SU-DHL-6 (cell line): Measurements from ENCODE around the gene SLC8A2.
"Not testable (repeated sequence)": the region's sequence is repeated elsewhere in the genome, so short reads cannot be mapped to it uniquely, and the experiment has no call there.

Source experiments
- H2AFZ ChIP-seq: fragments of 200-600 bp; sonication (generic); 2 replicates; pipeline ENCODE4 v1.6.1; 2014; ENCODE audit warnings: low read depth, mild to moderate bottlenecking, moderate library complexity, mixed read lengths, antibody characterized with exemption, low read length; ENCODE audit not compliant: severe bottlenecking
- H3F3A ChIP-seq: fragments of 200-600 bp; shearing (Covaris generic); 2 replicates; pipeline ENCODE4 v1.6.0; 2016; ENCODE audit warnings: antibody characterized with exemption, mild to moderate bottlenecking; ENCODE audit not compliant: insufficient read depth
- H3K27ac ChIP-seq: fragments of 200-600 bp; sonication (generic); 2 replicates; pipeline ENCODE4 v1.5.1; 2016; ENCODE audit warnings: low read depth, mild to moderate bottlenecking, low read length, moderate library complexity, mixed read lengths
- H3K27me3 ChIP-seq: fragments of 200-600 bp; sonication (generic), shearing (Covaris generic); 2 replicates; pipeline ENCODE4 v1.6.0; 2014; ENCODE audit warnings: mild to moderate bottlenecking, low read length
- H3K36me3 ChIP-seq: fragments of 200-600 bp; sonication (generic); 2 replicates; pipeline ENCODE4 v1.6.1; 2014; ENCODE audit warnings: mild to moderate bottlenecking, low read length, mixed read lengths
- H3K4me2 ChIP-seq: fragments of 300-600, 200-600 bp; shearing (Covaris generic), sonication (generic); 2 replicates; pipeline ENCODE4 v1.6.0; 2014; ENCODE audit warnings: low read length, low read depth, mild to moderate bottlenecking; ENCODE audit not compliant: poor library complexity, severe bottlenecking
- H3K4me3 ChIP-seq: fragments of 200-600 bp; sonication (generic); 2 replicates; pipeline ENCODE4 v1.5.1; 2014; ENCODE audit warnings: antibody characterized with exemption, low read length, mild to moderate bottlenecking, mixed read lengths; ENCODE audit not compliant: insufficient read depth, poor library complexity, severe bottlenecking
- H3K79me2 ChIP-seq: fragments of 200-600 bp; sonication (generic); 2 replicates; pipeline ENCODE4 v1.6.1; 2014; ENCODE audit warnings: mild to moderate bottlenecking, low read length, moderate library complexity; ENCODE audit not compliant: insufficient read depth
- H3K9ac ChIP-seq: fragments of 200-600 bp; sonication (generic); 2 replicates; pipeline ENCODE4 v1.7.0; 2014; ENCODE audit warnings: mild to moderate bottlenecking, low read length
- H3K9me2 ChIP-seq: fragments of 200-600 bp; sonication (generic); replicated peaks from 2 replicates; pipeline ENCODE4 v1.6.1; 2014; ENCODE audit warnings: low read length; ENCODE audit not compliant: insufficient read depth
- H3K9me3 ChIP-seq: fragments of 200-600 bp; sonication (generic); 2 replicates; pipeline ENCODE4 v1.6.1; 2014; ENCODE audit warnings: low read length, mixed read lengths; ENCODE audit not compliant: insufficient read depth
- H4K20me1 ChIP-seq: fragments of 200-600 bp; sonication (generic); 2 replicates; pipeline ENCODE4 v1.6.1; 2014; ENCODE audit warnings: low read depth, mild to moderate bottlenecking, antibody characterized with exemption, low read length, moderate library complexity, mixed read lengths
- CTCF ChIP-seq: fragments of 200-600 bp; sonication (generic); IDR thresholded peaks from one replicate; pipeline ENCODE4 v1.5.1; 2017; ENCODE audit warnings: antibody characterized with exemption, mild to moderate bottlenecking, low read length, moderate library complexity; ENCODE audit not compliant: insufficient read depth, poor library complexity, severe bottlenecking
- EZH2phosphoT487 ChIP-seq: fragments of 200-600 bp; sonication (generic), shearing (Covaris generic); conservative IDR thresholded peaks from 2 replicates; pipeline ENCODE4 v1.6.1; 2018; ENCODE audit warnings: mild to moderate bottlenecking, antibody characterized with exemption, low read length, moderate library complexity, mixed read lengths

The SLC8A2 gene

DNA sequence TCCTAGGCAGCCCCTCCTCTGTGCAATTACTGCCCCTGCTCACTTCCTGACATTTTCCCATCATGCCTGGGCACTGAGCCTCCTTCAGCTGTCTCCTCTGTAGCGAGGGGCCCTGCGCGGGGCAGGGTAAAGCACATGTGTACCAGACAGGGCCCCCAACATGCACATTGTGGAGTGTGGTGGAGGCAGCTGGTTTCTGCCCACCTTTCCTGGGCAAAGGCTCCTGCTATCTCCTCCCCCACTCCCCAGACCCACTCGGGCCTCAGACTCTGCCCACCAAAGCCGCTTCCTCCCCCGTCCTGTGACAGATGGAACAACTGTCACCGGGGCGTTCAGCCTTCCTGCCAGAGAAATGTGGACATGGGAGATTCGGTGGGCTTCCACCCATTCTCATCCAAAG is 15.2 kb upstream of the SLC8A2 start:
- Histone ChIP-seq H2AFZ (no peak overlapping the region), H3K27me3 (no peaks in the 10 kb centered on the region), H3K9ac (no peak overlapping the region), H3K4me3 (no peak overlapping the region), H3K9me2 (no peaks in the 10 kb centered on the region), H3K36me3 (no peaks in the 10 kb centered on the region), H3K4me2 (no peak overlapping the region), H3K27ac (no peak overlapping the region), H3F3A (peaks cover 7% of the 10 kb centered on the region; the same call in 1 of the 2 replicates), H4K20me1 (no peaks in the 10 kb centered on the region), H3K79me2 (no peaks in the 10 kb centered on the region), H3K9me3 (no peaks in the 10 kb centered on the region)
- no peak for TF ChIP-seq CTCF
- TF ChIP-seq EZH2phosphoT487: no peak

DNA sequence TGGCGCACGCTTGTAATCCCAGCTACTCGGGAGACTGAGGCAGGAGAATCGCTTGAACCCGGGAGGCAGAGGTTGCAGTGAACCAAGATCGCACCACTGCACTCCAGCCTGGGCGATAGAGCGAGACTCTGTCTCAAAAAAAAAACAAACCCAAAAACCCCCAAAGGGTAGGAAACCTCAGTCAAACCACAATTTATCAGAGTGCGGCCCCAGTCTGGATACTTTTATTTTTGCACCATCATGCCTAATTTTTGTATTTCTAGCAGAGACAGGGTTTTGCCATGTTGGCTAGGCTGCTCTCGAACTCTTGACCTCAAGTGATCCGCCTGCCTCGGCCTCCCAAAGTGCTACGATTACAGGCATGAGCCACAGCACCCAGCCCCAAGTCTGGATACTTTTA is 14.5 kb upstream of the SLC8A2 start:
- not testable (repeated sequence) for H3K27ac ChIP-seq

DNA sequence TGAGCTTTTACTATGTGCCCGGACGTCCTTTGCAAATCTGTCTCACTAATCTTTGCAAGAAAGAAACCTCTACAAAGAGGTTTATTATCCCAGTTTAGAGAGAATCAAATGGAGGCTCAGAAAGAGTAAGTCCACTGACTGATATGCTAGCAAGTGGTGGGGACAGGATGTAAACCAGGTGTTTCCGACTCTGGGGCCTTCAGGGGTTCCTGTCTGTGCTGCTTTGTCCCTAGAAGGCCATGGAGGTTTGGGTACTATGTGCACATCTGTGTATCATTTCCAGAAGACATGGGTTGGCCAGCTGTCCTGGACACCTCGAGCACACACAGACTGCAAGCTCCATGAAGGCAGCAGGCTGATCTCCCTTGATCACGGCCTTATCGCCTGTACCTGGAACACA is 13.5 kb upstream of the SLC8A2 start:
- Histone ChIP-seq H3K9ac (peak overlapping the region; percentile 89), H3K27me3 (no peaks in the 10 kb centered on the region), H3K9me2 (no peaks in the 10 kb centered on the region), H3K36me3 (no peaks in the 10 kb centered on the region), H3K9me3 (no peaks in the 10 kb centered on the region), H3K4me3 (peak overlapping the region; percentile 92), H4K20me1 (no peaks in the 10 kb centered on the region), H2AFZ (peak overlapping the region; percentile 98), H3K79me2 (no peaks in the 10 kb centered on the region), H3K27ac (peak overlapping the region; percentile 70), H3F3A (peaks cover 11% of the 10 kb centered on the region; the same call in 1 of the 2 replicates), H3K4me2 (peak overlapping the region; percentile 94)
- TF ChIP-seq EZH2phosphoT487: no peak
- no peak for TF ChIP-seq CTCF

More for the DNA sequence above, 14.5 kb upstream of the SLC8A2 start:
- not testable (repeated sequence) for H3K4me2 ChIP-seq, H3K9ac ChIP-seq, H3K27me3 ChIP-seq, H4K20me1 ChIP-seq, H3K9me2 ChIP-seq, H3K79me2 ChIP-seq, H3K9me3 ChIP-seq, H3K4me3 ChIP-seq, H2AFZ ChIP-seq, H3K36me3 ChIP-seq, H3F3A ChIP-seq

- peak within 1 kb of the TSS; percentile 92 for H3K4me3 ChIP-seq
- no peaks in the 10 kb centered on the region for H3K36me3 ChIP-seq
- TF ChIP-seq CTCF (peak; percentile 97), EZH2phosphoT487 (no peak)
- H3K27ac ChIP-seq: peak within 1 kb of the TSS; percentile 70
- H3F3A ChIP-seq: peaks cover 11% of the 10 kb centered on the region; the same call in 1 of the 2 replicates
- no peaks in the 10 kb centered on the region for H3K9me3 ChIP-seq
- H2AFZ ChIP-seq: peak within 1 kb of the TSS; percentile 98
- H3K4me2 ChIP-seq: peak within 1 kb of the TSS; percentile 94
- H3K79me2 ChIP-seq: no peaks in the 10 kb centered on the region
- no peaks in the 10 kb centered on the region for H4K20me1 ChIP-seq
- H3K27me3 ChIP-seq: no peaks in the 10 kb centered on the region
- no peaks in the 10 kb centered on the region for H3K9me2 ChIP-seq
- H3K9ac ChIP-seq: peak within 1 kb of the TSS; percentile 89
Measured at GRCh38 chr19:47483800-47484690, 12.4 kb upstream of the SLC8A2 start, which contains the start of gene KPTN. TSS of gene KPTN (minus strand) at chr19:47484219. CDS start at chr19:47484160, 59 bp downstream.
